ENCODE data around the gene PTPRU.

GRCh38 chr1:29254346-29254745, 18.0 kb downstream of the PTPRU start:
- TF ChIP-seq KDM1A (IDR thresholded peaks at IDR 0.05; ENCODE audit: low read depth), result no peak
- no peak for TF ChIP-seq RCOR1 (IDR thresholded peaks at IDR 0.05; ENCODE audit: low read depth, low read length)
- TF ChIP-seq CTCF (IDR thresholded peaks at IDR 0.05), result no peak
- TF ChIP-seq NR3C1 (IDR thresholded peaks at IDR 0.05), result no peak
- TF ChIP-seq ESRRA (IDR thresholded peaks at IDR 0.05; ENCODE audit: borderline replicate concordance, low read length), result no peak
- TF ChIP-seq BCL3 (IDR thresholded peaks at IDR 0.05), result no peak
- TF ChIP-seq CHD2 (IDR thresholded peaks at IDR 0.05; ENCODE audit: low read length, partially characterized antibody), result no peak
- no peak for TF ChIP-seq PBX3 (IDR thresholded peaks at IDR 0.05)
- TF ChIP-seq RFX5 (IDR thresholded peaks at IDR 0.05), result no peak
- no peak for TF ChIP-seq SREBF2 (IDR thresholded peaks at IDR 0.05)
- no peak for TF ChIP-seq REST (IDR thresholded peaks at IDR 0.05)
